Tibial nerve (tissue), 4 donors: ENCODE results near the gene GPI. TPM values are rescaled to one million over a fixed set of nuclear protein-coding genes. Genes with fewer than 3 reads are reported as not detected.
"Not testable (repeated sequence)": the region's sequence is repeated elsewhere in the genome, so short reads cannot be mapped to it uniquely, and the experiment has no call there.

Experiments
- DNase-seq, 2 donors: peaks; one replicate each; pipeline ENCODE4 v3.0.0-alpha.2; 2019; ENCODE audit warnings: low spot score in 2 of 2
- H3K27ac ChIP-seq, 4 donors: fragments of 200-600 bp; sonication (generic) in 3 of 4; one replicate each; pipeline ENCODE4 v1.5.1; 2017 to 2019; ENCODE audit warnings: mild to moderate bottlenecking in 1 of 4
- H3K27me3 ChIP-seq, 2 donors: fragments of 200-600 bp; sonication (generic) in 1 of 2; one replicate each; pipeline versions ENCODE4 v1.5.1 to v1.6.0; 2017 to 2019
- H3K36me3 ChIP-seq, 3 donors: fragments of 200-600 bp; sonication (generic); one replicate each; pipeline ENCODE4 v1.5.1; 2018 to 2019
- H3K4me1 ChIP-seq, 4 donors: fragments of 200-600 bp; sonication (generic) in 3 of 4; one replicate each; pipeline ENCODE4 v1.5.1; 2017 to 2019
- H3K4me3 ChIP-seq, 4 donors: fragments of 200-600 bp; sonication (generic) in 3 of 4; one replicate each; pipeline ENCODE4 v1.5.1; 2017 to 2019; ENCODE audit warnings: mild to moderate bottlenecking in 1 of 4, moderate library complexity in 1 of 4
- H3K9me3 ChIP-seq, 4 donors: fragments of 200-600 bp; sonication (generic) in 3 of 4; one replicate each; pipeline ENCODE4 v1.5.1; 2017 to 2019
- EP300 ChIP-seq, 2 donors: sonication (generic); formaldehyde crosslinking; IDR thresholded peaks; one replicate each; pipeline ENCODE4 v1.6.1; 2017; ENCODE audit warnings: antibody characterized with exemption in 2 of 2, mild to moderate bottlenecking in 1 of 2
- POLR2A ChIP-seq, 2 donors: fragments of 450-650 bp; IDR thresholded peaks; one replicate each; pipeline ENCODE4 v1.6.1; 2017; ENCODE audit warnings: antibody characterized with exemption in 2 of 2, mild to moderate bottlenecking in 2 of 2, moderate library complexity in 2 of 2
- WGBS, 2 donors: methylation state at CpG; one replicate each; pipeline ENCODE4 v1.1.5; 2018; 5-methylcytosine and 5-hydroxymethylcytosine counted together
- total RNA-seq, 4 donors: library from RNA; depleted of rRNA; stranded (reverse); fragments of >200 nt; gene quantifications; one replicate each; pipeline ENCODE4 v1.1.0, GENCODE V29; 2016
- TF ChIP-seq, protein P1 (sequence below), 5 experiments: fragments of 200-600 bp in 3 of 5; fragments of 450-650 bp in 2 of 5; sonication (generic) in 3 of 5; IDR thresholded peaks; one replicate each; pipeline ENCODE4 v1.5.1; 2016 to 2019; ENCODE audit warnings: antibody characterized with exemption in 5 of 5, mild to moderate bottlenecking in 3 of 5, moderate library complexity in 2 of 5

GPI gene
- total RNA-seq, 4 donors from 2014 or later, result 156 to 233 (median 177) TPM

- no peak for TF ChIP-seq POLR2A (IDR thresholded peaks at IDR 0.05)
- TF ChIP-seq, protein P1, sequence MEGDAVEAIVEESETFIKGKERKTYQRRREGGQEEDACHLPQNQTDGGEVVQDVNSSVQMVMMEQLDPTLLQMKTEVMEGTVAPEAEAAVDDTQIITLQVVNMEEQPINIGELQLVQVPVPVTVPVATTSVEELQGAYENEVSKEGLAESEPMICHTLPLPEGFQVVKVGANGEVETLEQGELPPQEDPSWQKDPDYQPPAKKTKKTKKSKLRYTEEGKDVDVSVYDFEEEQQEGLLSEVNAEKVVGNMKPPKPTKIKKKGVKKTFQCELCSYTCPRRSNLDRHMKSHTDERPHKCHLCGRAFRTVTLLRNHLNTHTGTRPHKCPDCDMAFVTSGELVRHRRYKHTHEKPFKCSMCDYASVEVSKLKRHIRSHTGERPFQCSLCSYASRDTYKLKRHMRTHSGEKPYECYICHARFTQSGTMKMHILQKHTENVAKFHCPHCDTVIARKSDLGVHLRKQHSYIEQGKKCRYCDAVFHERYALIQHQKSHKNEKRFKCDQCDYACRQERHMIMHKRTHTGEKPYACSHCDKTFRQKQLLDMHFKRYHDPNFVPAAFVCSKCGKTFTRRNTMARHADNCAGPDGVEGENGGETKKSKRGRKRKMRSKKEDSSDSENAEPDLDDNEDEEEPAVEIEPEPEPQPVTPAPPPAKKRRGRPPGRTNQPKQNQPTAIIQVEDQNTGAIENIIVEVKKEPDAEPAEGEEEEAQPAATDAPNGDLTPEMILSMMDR (IDR thresholded peaks at IDR 0.05), result no peak
- no peak for TF ChIP-seq EP300 (IDR thresholded peaks at IDR 0.05)
- no peak overlapping the region for H3K27ac ChIP-seq
- 90 to 95% methylated on average over 12 to 13 of the region's 14 CpGs for WGBS, 2 donors
- H3K9me3 ChIP-seq, result no peaks in the 10 kb centered on the region
- H3K27me3 ChIP-seq, result no peaks in the 10 kb centered on the region
- H3K4me3 ChIP-seq, result no peak overlapping the region
- peaks cover 7 to 97% (median 37%) of the 10 kb centered on the region in 3 donors for H3K36me3 ChIP-seq
- H3K4me1 ChIP-seq, result no peaks in the 10 kb centered on the region
- no peak for DNase-seq
Observed at GRCh38 chr19:34381399-34382251, 16.6 kb downstream of the GPI start.

DNA sequence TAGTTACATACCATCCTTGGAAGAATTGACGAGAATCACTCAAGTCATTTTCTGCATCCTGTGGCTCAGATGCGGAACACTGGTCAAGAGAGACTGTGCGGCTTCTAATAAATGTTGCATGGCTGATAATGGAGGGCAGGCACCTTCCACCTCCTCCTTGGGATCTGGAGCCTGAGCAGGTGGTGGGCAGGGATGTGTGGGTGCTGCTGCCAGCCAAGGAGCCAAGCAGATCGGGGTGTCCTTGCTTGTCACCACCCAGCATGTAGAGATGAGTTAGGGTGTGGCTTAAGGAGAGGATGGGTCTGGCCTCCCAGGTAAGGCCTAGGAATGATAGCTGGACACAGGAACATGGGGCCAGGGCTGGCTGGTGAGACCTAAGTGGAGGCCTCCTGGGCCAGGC is 17.5 kb downstream of the GPI start:
- DNase-seq, result no peak
- H3K27ac ChIP-seq, result no peak overlapping the region
- TF ChIP-seq EP300 (IDR thresholded peaks at IDR 0.05) (no peak), POLR2A (IDR thresholded peaks at IDR 0.05) (no peak)
- TF ChIP-seq, protein P1 (IDR thresholded peaks at IDR 0.05), result no peak
- WGBS, 2 donors, result 93 to 97% methylated on average over 4 of the region's 4 CpGs
- no peaks in the 10 kb centered on the region for H3K27me3 ChIP-seq
- no peaks in the 10 kb centered on the region for H3K9me3 ChIP-seq
- H3K4me3 ChIP-seq, result no peak overlapping the region
- H3K4me1 ChIP-seq, result no peaks in the 10 kb centered on the region
- H3K36me3 ChIP-seq, result peaks cover 7 to 99% (median 37%) of the 10 kb centered on the region in 3 donors

DNA sequence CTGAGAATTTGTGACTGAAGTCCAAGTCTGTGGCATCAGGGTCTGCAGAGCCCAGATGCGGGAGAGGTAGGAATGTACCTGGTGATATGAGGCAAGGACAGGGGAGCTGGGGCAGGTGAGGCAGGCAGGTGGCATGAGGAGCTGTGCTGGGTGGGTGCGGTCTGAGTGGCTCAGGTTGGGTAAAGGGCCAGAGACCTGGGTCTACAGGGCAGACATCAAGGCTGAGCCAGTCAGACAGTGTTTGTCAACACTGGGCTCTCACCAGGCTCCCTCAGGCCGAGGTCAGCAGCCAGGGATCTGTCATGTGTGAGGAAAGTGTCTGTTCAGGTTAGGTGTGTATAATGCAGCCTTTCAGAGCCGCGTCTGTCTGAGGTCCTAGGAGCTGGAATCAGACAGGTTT is 18.6 kb downstream of the GPI start:
- Histone ChIP-seq H3K27ac (no peak overlapping the region), H3K9me3 (no peaks in the 10 kb centered on the region), H3K27me3 (no peaks in the 10 kb centered on the region), H3K4me1 (no peaks in the 10 kb centered on the region), H3K4me3 (no peak overlapping the region), H3K36me3 (peaks cover 4 to 99% (median 37%) of the 10 kb centered on the region in 3 donors)
- WGBS, 2 donors, result 97 to 100% methylated on average over 5 of the region's 5 CpGs
- TF ChIP-seq EP300 (IDR thresholded peaks at IDR 0.05), result no peak
- TF ChIP-seq POLR2A (IDR thresholded peaks at IDR 0.05), result no peak
- TF ChIP-seq, protein P1 (IDR thresholded peaks at IDR 0.05), result no peak
- no peak for DNase-seq

DNA sequence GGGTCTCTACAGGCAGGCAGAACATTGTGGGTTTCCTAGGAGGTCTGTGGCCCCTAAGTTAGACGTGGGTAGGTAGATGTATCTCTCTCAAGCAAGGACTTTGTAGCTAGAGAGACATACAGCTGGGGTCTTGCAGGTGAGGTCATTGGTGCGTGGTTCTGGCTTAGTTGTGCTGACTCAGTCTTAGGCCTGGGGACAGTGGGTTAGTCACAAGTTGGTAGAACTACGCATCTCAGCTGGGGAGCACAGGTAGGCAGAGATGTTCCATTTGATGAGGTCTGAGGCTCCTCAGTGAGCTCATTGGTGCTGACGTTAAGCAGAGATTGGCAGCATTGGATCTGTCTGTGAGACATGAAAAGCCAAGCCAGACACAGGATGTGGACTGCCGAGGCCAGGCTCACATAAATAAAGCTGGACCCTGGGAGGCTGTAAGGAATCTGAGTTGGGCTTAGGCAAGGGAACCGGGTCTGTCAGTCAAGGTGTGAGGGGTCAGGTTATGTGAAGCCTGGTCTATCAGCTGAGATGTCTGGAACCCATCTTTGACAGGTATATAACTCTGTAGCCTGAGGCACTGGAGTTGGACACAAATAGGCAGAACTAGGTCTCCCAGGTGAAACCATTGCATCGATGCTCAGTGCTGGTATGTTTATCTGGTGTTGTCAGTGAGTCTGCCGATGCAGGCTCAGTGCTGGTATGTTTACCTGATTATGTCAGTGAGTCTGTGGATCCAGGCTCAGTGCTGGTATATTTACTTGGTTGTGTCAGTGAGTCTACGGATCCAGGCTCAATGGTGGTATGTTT is 21.8 kb downstream of the GPI start:
- H3K4me1 ChIP-seq, result no peaks in the 10 kb centered on the region
- H3K9me3 ChIP-seq, result no peaks in the 10 kb centered on the region
- TF ChIP-seq POLR2A (IDR thresholded peaks at IDR 0.05) (no peak), EP300 (IDR thresholded peaks at IDR 0.05) (no peak)
- TF ChIP-seq, protein P1 (IDR thresholded peaks at IDR 0.05), result no peak
- H3K4me3 ChIP-seq, result no peak overlapping the region
- H3K27me3 ChIP-seq, result no peaks in the 10 kb centered on the region
- H3K36me3 ChIP-seq, result peaks cover 0 to 98% (median 23%) of the 10 kb centered on the region in 3 donors
- WGBS, 2 donors, result 86 to 91% methylated on average over 9 of the region's 9 CpGs
- DNase-seq, result no peak
- H3K27ac ChIP-seq, result no peak overlapping the region

GRCh38 chr19:34387446-34387810 is 22.4 kb downstream of the GPI start:
- Histone ChIP-seq H3K4me1 (no peaks in the 10 kb centered on the region), H3K27ac (no peak overlapping the region), H3K36me3 (peaks cover 0 to 98% (median 17%) of the 10 kb centered on the region in 3 donors), H3K9me3 (no peaks in the 10 kb centered on the region), H3K4me3 (no peak overlapping the region), H3K27me3 (no peaks in the 10 kb centered on the region)
- DNase-seq, result no peak
- WGBS, 2 donors, result 100% methylated on average over 1 of the region's 1 CpG
- no peak for TF ChIP-seq EP300 (IDR thresholded peaks at IDR 0.05)
- TF ChIP-seq, protein P1 (IDR thresholded peaks at IDR 0.05), result no peak
- no peak for TF ChIP-seq POLR2A (IDR thresholded peaks at IDR 0.05)

DNA sequence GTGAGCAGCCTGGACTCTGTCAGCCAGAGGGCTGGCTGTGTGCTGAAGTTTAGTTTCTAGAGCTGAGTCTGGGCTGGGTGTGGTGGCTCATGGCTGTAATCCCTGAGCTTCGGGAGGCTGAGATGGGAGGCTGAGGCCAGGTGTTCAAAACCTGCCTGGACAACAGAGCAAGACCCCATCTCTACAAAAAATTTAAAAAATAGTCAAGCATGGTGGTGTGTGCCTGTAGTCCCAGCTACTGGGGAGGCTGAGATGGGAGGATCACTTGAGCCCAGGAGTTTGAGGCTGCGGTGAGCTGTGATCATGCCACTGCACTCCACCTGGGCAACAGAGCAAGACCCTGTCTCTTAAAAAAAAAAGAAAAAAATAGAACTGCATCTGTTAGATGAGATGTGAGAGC is 23.7 kb downstream of the GPI start:
- 97% methylated on average over 2 of the region's 2 CpGs for WGBS, 2 donors
- H3K36me3 ChIP-seq, result peaks cover 0 to 98% (median 8%) of the 10 kb centered on the region in 3 donors

More for the DNA sequence above, 23.7 kb downstream of the GPI start:
- H3K4me1 ChIP-seq, H3K9me3 ChIP-seq, H3K27me3 ChIP-seq, DNase-seq, H3K4me3 ChIP-seq, H3K27ac ChIP-seq: not testable (repeated sequence)
